SK-N-SH (cell line): ENCODE data around the gene ZNF512B. TPM values are rescaled to one million over a fixed set of nuclear protein-coding genes. Genes with fewer than 3 reads are reported as not detected.

Experiments used
- CTCF ChIA-PET: fragments of 300-600, 350-600 bp; formaldehyde crosslinking; extraction: SDS; loops from one replicate; lab custom pipeline; 2021; lab: Yijun Ruan, JAX
- POLR2A ChIA-PET: fragments of 350-600 bp; sonication (Branson Sonifier 250); formaldehyde crosslinking; extraction: SDS; loops from one replicate; lab custom pipeline; 2020; ENCODE audit warnings: antibody characterized with exemption, inconsistent platforms; lab: Yijun Ruan, JAX
- DNase-seq: peaks from one replicate; pipeline ENCODE4 v3.0.0; 2012
- H2AFZ ChIP-seq: fragments of 200-600 bp; sonication (generic); 2 replicates; pipeline ENCODE4 v1.8.1; 2016; ENCODE audit warnings: antibody characterized with exemption, mild to moderate bottlenecking, low read depth
- H3F3A ChIP-seq: fragments of 200-600 bp; sonication (generic); replicated peaks from 2 replicates; pipeline ENCODE3; 2016; ENCODE audit warnings: antibody characterized with exemption, mild to moderate bottlenecking; ENCODE audit not compliant: insufficient read depth
- H3K27ac ChIP-seq, 2 experiments: fragments of 200-500 bp in 1 of 2; fragments of 200-600 bp in 1 of 2; sonication (Bioruptor generic) in 1 of 2; sonication (generic), shearing (Covaris generic) in 1 of 2; 2 replicates each; pipeline versions ENCODE4 v1.5.1 to v1.6.1; 2014 to 2016; ENCODE audit warnings: low read depth in 2 of 2, inconsistent platforms in 1 of 2, low read length in 1 of 2, mild to moderate bottlenecking in 1 of 2, mixed read lengths in 1 of 2
- H3K27me3 ChIP-seq: fragments of 200-600 bp; sonication (generic), shearing (Covaris generic); 2 replicates; pipeline ENCODE4 v1.6.1; 2016; ENCODE audit warnings: mixed run types; ENCODE audit not compliant: insufficient read depth
- H3K36me3 ChIP-seq, 2 experiments: fragments of 200-500 bp in 1 of 2; fragments of 200-600 bp in 1 of 2; sonication (Bioruptor generic) in 1 of 2; sonication (generic) in 1 of 2; replicated peaks in 1 of 2; 2 replicates each; pipeline versions ENCODE3 to v1.5.1; 2014 to 2016; ENCODE audit warnings: low read length in 1 of 2, mild to moderate bottlenecking in 1 of 2; ENCODE audit not compliant: insufficient read depth in 2 of 2, control insufficient read depth in 1 of 2
- H3K4me1 ChIP-seq, 2 experiments: fragments of 200-500 bp in 1 of 2; fragments of 200-600 bp in 1 of 2; sonication (Bioruptor generic) in 1 of 2; sonication (generic), shearing (Covaris generic) in 1 of 2; 2 replicates each; pipeline versions ENCODE4 v1.5.1 to v1.6.1; 2014 to 2016; ENCODE audit warnings: low read depth in 1 of 2, low read length in 1 of 2, mixed run types in 1 of 2; ENCODE audit not compliant: insufficient read depth in 2 of 2, control insufficient read depth in 1 of 2
- H3K4me2 ChIP-seq: fragments of 200-600 bp; sonication (generic), shearing (Covaris generic); 2 replicates; pipeline ENCODE4 v1.6.1; 2017; ENCODE audit warnings: mixed run types
- H3K4me3 ChIP-seq, 2 experiments: fragments of 200-500 bp in 1 of 2; fragments of 200-600 bp in 1 of 2; sonication (Bioruptor generic) in 1 of 2; sonication (generic), shearing (Covaris generic) in 1 of 2; 2 replicates each; pipeline versions ENCODE4 v1.5.1 to v1.8.1; 2014 to 2016; ENCODE audit warnings: low read depth in 2 of 2, inconsistent platforms in 1 of 2, low read length in 1 of 2, mild to moderate bottlenecking in 1 of 2, mixed read lengths in 1 of 2, moderate library complexity in 1 of 2
- H3K79me2 ChIP-seq: fragments of 200-600 bp; sonication (generic); 2 replicates; pipeline ENCODE4 v1.8.1; 2017; ENCODE audit warnings: mild to moderate bottlenecking; ENCODE audit not compliant: insufficient read depth
- H3K9ac ChIP-seq: fragments of 200-600 bp; sonication (generic); 2 replicates; pipeline ENCODE4 v1.6.1; 2017; ENCODE audit warnings: mixed run types
- H3K9me2 ChIP-seq: fragments of 200-600 bp; sonication (generic); 2 replicates; pipeline ENCODE4 v1.6.1; 2017; ENCODE audit warnings: mixed run types
- H3K9me3 ChIP-seq: fragments of 200-600 bp; sonication (generic); 2 replicates; pipeline ENCODE4 v1.6.1; 2017; ENCODE audit warnings: mixed run types, mild to moderate bottlenecking, moderate library complexity
- H4K20me1 ChIP-seq: fragments of 200-600 bp; sonication (generic); 2 replicates; pipeline ENCODE4 v1.6.1; 2017; ENCODE audit warnings: mild to moderate bottlenecking, mixed run types; ENCODE audit not compliant: insufficient read depth
- CHD2 ChIP-seq: fragments of 150-350 bp; IDR thresholded peaks from 2 replicates; pipeline ENCODE4 v1.6.1; 2018; ENCODE audit warnings: low read length; ENCODE audit not compliant: partially characterized antibody
- ELF1 ChIP-seq: IDR thresholded peaks from 2 replicates; pipeline ENCODE4 v1.4.0; 2012
- FOSL2 ChIP-seq: IDR thresholded peaks from 2 replicates; pipeline ENCODE4 v1.4.0; 2012; ENCODE audit warnings: low read depth, mild to moderate bottlenecking, moderate library complexity, borderline replicate concordance
- FOXM1 ChIP-seq: IDR thresholded peaks from 2 replicates; pipeline ENCODE4 v1.4.0; 2012; ENCODE audit warnings: low read depth, mild to moderate bottlenecking
- MEF2A ChIP-seq: IDR thresholded peaks from 2 replicates; pipeline ENCODE4 v1.4.0; 2012; ENCODE audit warnings: low read depth, borderline replicate concordance
- NRF1 ChIP-seq: IDR thresholded peaks from 2 replicates; pipeline ENCODE4 v1.6.1; 2012; ENCODE audit warnings: low read depth, mild to moderate bottlenecking, low read length
- POLR2AphosphoS5 ChIP-seq: IDR thresholded peaks from 2 replicates; pipeline ENCODE4 v1.6.1; 2012; ENCODE audit warnings: low read depth, low read length
- RAD21 ChIP-seq: IDR thresholded peaks from 2 replicates; pipeline ENCODE4 v1.6.1; 2012; ENCODE audit warnings: mild to moderate bottlenecking, low read length
- RFX5 ChIP-seq: IDR thresholded peaks from 2 replicates; pipeline ENCODE4 v1.6.1; 2012; ENCODE audit warnings: mild to moderate bottlenecking, improper control_type of control experiment, low read length
- RXRA ChIP-seq: IDR thresholded peaks from 2 replicates; pipeline ENCODE4 v1.4.0; 2012; ENCODE audit warnings: low read depth, mild to moderate bottlenecking, borderline replicate concordance
- SIN3A ChIP-seq: IDR thresholded peaks from 2 replicates; pipeline ENCODE4 v1.6.1; 2012; ENCODE audit warnings: low read depth, mild to moderate bottlenecking, low read length, moderate library complexity, borderline replicate concordance
- TAF1 ChIP-seq: IDR thresholded peaks from 2 replicates; pipeline ENCODE4 v1.6.1; 2012; ENCODE audit warnings: low read depth, mild to moderate bottlenecking, low read length, moderate library complexity, borderline replicate concordance
- YY1 ChIP-seq: IDR thresholded peaks from 2 replicates; pipeline ENCODE4 v1.4.0; 2012; ENCODE audit warnings: low read depth, mild to moderate bottlenecking
- WGBS: methylation state at CpG from one replicate; pipeline ENCODE4 v1.1.6; 2017; ENCODE audit warnings: low lambda C conversion rate; 5-methylcytosine and 5-hydroxymethylcytosine counted together
- polyA plus RNA-seq, 3 experiments: library from polyadenylated mRNA; depleted of rRNA; stranded (reverse); fragments of >200 nt; gene quantifications; 2 replicates each; pipeline ENCODE4 v1.2.3, GENCODE V29; 2012
- TF ChIP-seq, protein P1 (sequence below): fragments of 150-350 bp; IDR thresholded peaks from 2 replicates; pipeline ENCODE4 v1.6.1; 2016; ENCODE audit warnings: mild to moderate bottlenecking, low read depth, low read length
- TF ChIP-seq, protein P2 (sequence below): IDR thresholded peaks from 2 replicates; pipeline ENCODE4 v1.4.0; 2012; ENCODE audit warnings: low read depth, borderline replicate concordance

Gene ZNF512B
- polyA plus RNA-seq, 1 of the 3 experiments (the other 2 are of a cell fraction), result 11.8 TPM

DNA sequence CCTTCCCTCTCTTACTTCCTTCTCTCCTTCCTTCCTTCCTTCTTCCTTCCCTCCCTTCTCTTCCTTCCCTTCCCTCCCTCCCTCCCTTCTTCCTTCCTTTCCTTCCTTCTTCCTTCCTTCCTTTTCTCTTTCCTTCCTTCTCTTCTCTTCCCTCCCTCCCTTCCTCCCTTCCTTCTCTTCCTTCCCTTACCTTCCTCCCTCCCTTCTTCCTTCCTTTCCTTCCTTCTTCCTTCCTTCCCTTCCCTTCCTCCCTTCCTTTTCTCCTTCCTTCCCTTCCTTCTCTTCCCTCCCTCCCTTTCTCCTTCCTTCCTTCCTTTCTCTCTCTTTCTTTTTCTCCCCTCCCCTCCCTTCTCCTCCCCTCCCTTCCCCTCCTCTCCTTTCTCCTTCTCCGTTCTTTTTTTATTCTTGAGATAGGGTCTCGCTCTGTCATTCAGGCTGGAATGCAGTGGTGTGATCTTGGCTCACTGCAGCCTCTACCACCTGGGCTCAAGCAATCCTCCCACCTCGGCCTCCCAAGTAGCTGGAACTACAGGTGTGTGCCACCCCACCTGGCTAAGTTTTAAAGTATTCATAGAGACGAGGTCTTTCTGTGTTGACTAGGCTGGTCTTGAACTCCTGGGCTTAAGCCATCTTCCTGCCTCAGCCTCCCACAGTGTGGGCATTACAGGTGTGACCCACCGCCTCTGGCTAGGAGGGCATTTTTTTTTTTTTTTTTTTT, 1.1 kb upstream of the ZNF512B start:
- Histone ChIP-seq H3K4me2 (peak overlapping the region; percentile 99), H3K9ac (no peak overlapping the region), H2AFZ (no peak overlapping the region), H4K20me1 (no peaks in the 10 kb centered on the region), H3K4me1 (peaks cover 7 to 18% of the 10 kb centered on the region in 2 experiments; a peak in 2 of 4 replicates), H3K9me3 (no peaks in the 10 kb centered on the region), H3K27me3 (no peaks in the 10 kb centered on the region), H3K27ac (no peak overlapping the region), H3K36me3 (peaks cover 0 to 23% of the 10 kb centered on the region in 2 experiments), H3F3A (no peaks in the 10 kb centered on the region), H3K4me3 (peak overlapping the region in 1 of 2 experiments; percentile 75; a peak in 2 of 4 replicates), H3K9me2 (no peaks in the 10 kb centered on the region), H3K79me2 (peaks cover 15% of the 10 kb centered on the region)
- no peak for DNase-seq
- ChIA-PET CTCF (interaction anchor here (0.7 to 1.0 kb wide), 3 partner anchors 9 to 106 kb away, joined by 3 read pairs; partner anchors contain the start of gene PRPF6), POLR2A (interaction anchor here (0.7 kb wide), 2 partner anchors 15 to 418 kb away, joined by 3 read pairs; partner anchors contain the start of gene UCKL1)
- 91% methylated on average over 5 of the region's 5 CpGs for WGBS
- TF ChIP-seq CHD2 (no peak), NRF1 (no peak), YY1 (no peak)

DNA sequence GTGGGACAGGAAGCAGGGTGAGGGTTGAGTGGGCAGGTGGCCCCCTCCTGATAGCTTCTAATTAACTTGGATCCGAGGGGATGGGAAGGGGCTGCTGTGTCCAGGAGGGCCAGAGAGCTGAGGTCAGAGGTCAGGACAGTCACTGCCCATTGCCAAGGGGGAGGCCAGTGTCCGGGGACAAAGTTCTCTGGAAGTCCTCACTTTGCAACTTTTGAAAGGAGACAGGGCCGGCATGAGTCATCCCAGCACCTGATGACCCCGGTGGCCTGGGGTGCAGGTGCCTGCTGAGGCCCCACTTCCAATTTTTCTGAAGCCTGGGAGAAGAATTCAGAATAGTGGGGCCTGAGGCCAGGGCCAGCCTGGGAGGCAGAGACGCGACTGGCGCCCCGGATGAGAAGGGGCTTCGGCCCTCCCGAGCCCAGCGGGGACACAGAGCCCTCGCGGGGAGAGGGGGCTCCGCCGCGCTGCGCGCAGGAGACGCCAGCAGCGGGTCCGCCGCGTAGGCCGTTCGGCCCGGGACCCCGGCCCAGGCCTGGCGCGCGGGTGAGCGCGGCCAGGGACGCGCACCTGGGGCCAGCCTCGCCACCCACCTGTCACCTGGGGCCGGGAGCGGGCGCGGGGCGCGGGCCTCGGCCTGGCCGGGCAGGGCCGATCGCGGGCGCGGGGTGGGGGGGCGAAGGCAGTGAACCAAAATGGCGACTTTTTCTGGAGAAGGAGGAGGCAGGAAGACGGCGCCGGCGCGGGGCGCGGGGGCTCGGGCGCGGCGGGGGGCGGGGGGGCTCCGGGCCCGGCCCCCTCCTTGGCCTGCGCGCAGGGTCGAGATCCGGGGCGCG, 586 bp downstream of the ZNF512B start:
- peak; percentile 86 for DNase-seq
- Histone ChIP-seq H3K4me2 (peak overlapping the region; percentile 95), H4K20me1 (no peaks in the 10 kb centered on the region)
- TF ChIP-seq FOXM1, result no peak
- no peak for TF ChIP-seq RXRA
- no peak for TF ChIP-seq RAD21
- TF ChIP-seq, all 33 proteins: peak for 0
- Histone ChIP-seq H3K36me3 (peaks cover 0 to 28% of the 10 kb centered on the region in 2 experiments), H2AFZ (no peak overlapping the region), H3F3A (no peaks in the 10 kb centered on the region), H3K4me3 (peak overlapping the region; percentile 77 to 81), H3K9ac (peak overlapping the region; percentile 83), H3K27me3 (no peaks in the 10 kb centered on the region), H3K27ac (peak overlapping the region; percentile 27 to 60; a peak in 3 of 4 replicates), H3K9me3 (no peaks in the 10 kb centered on the region), H3K79me2 (peaks cover 15% of the 10 kb centered on the region), H3K9me2 (no peaks in the 10 kb centered on the region), H3K4me1 (peaks cover 7 to 17% of the 10 kb centered on the region in 2 experiments; a peak in 2 of 4 replicates)
- WGBS, result 7% methylated on average over 17 of the region's 70 CpGs
- ChIA-PET CTCF (no interaction called here), POLR2A (no interaction called here)

DNA sequence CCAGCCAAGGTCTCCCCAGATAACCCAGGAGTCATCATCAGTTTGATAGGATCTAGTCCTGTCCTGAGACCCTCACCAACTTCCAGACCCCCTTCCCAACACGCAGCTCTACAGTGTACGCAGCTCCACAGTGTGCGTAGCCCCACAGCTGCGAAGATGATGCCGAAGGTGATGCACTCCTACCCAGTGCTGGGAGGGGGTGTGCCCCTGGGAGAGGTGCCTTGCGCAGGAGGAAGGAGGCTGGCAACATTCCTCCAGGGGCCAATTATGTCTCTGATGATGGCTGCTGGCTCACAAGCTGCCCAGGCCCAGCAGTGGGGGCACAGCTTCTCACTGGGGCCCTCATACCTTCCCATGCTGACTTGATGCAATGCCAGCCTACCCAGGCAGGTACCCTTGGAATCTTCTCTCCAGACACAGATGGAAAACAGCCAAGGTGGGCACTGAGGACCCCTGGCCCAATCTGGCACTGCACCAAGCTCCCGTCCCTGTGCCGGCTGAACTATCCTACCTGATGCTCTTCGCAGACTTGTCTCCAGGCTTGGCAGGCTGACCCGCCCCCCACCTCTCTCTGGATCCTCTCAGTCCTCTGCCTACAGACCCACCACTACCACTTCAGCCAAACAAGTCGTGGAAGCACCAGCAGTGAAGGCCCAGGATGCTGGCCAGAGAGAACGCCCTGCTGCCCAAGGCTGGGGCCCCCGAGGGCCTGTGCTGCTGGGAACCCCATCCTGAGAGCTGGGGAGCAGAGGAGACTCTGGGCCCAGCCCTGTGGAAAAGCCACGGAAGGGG, 1.4 kb downstream of the ZNF512B start:
- H3K4me1 ChIP-seq, result peaks cover 7 to 16% of the 10 kb centered on the region in 2 experiments; a peak in 2 of 4 replicates
- H3K9me3 ChIP-seq, result no peaks in the 10 kb centered on the region
- peak overlapping the region; percentile 77 to 81 for H3K4me3 ChIP-seq
- H3K4me2 ChIP-seq, result peak overlapping the region; percentile 95
- ChIA-PET POLR2A (no interaction called here), CTCF (no interaction called here)
- 84% methylated on average over 9 of the region's 14 CpGs for WGBS
- peak overlapping the region; percentile 83 for H3K9ac ChIP-seq
- no peak overlapping the region for H2AFZ ChIP-seq
- H3K27ac ChIP-seq, result peak overlapping the region in 1 of 2 experiments; percentile 27; a peak in 2 of 4 replicates
- H3K79me2 ChIP-seq, result peaks cover 15% of the 10 kb centered on the region
- peaks cover 0 to 36% of the 10 kb centered on the region in 2 experiments for H3K36me3 ChIP-seq
- H3K27me3 ChIP-seq, result no peaks in the 10 kb centered on the region
- no peaks in the 10 kb centered on the region for H3K9me2 ChIP-seq
- no peaks in the 10 kb centered on the region for H4K20me1 ChIP-seq
- DNase-seq, result no peak
- H3F3A ChIP-seq, result no peaks in the 10 kb centered on the region
- TF ChIP-seq TAF1 (no peak), ELF1 (no peak), FOSL2 (no peak), SIN3A (no peak), POLR2AphosphoS5 (no peak), FOXM1 (no peak), MEF2A (no peak), RFX5 (no peak)
- TF ChIP-seq, protein P1, sequence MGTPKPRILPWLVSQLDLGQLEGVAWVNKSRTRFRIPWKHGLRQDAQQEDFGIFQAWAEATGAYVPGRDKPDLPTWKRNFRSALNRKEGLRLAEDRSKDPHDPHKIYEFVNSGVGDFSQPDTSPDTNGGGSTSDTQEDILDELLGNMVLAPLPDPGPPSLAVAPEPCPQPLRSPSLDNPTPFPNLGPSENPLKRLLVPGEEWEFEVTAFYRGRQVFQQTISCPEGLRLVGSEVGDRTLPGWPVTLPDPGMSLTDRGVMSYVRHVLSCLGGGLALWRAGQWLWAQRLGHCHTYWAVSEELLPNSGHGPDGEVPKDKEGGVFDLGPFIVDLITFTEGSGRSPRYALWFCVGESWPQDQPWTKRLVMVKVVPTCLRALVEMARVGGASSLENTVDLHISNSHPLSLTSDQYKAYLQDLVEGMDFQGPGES, result no peak
- TF ChIP-seq, protein P2, sequence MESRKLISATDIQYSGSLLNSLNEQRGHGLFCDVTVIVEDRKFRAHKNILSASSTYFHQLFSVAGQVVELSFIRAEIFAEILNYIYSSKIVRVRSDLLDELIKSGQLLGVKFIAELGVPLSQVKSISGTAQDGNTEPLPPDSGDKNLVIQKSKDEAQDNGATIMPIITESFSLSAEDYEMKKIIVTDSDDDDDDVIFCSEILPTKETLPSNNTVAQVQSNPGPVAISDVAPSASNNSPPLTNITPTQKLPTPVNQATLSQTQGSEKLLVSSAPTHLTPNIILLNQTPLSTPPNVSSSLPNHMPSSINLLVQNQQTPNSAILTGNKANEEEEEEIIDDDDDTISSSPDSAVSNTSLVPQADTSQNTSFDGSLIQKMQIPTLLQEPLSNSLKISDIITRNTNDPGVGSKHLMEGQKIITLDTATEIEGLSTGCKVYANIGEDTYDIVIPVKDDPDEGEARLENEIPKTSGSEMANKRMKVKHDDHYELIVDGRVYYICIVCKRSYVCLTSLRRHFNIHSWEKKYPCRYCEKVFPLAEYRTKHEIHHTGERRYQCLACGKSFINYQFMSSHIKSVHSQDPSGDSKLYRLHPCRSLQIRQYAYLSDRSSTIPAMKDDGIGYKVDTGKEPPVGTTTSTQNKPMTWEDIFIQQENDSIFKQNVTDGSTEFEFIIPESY, result no peak
